ENCODE measurements around the gene FGF23. TPM values are rescaled to one million over a fixed set of nuclear protein-coding genes. Genes with fewer than 3 reads are reported as not detected.

The FGF23 gene
- total and polyA plus RNA-seq, 3 experiments from 2014 or later: not detected

GRCh38 chr12:4324366-4324765, 55.1 kb downstream of the FGF23 start:
- no peaks in the 10 kb centered on the region for H3K9me3 Mint-ChIP-seq
- H3K36me3 ChIP-seq (ENCODE audit: insufficient read depth, low read length): no peaks in the 10 kb centered on the region
- CTCF ChIA-PET: interaction anchor here (0.6 kb wide), 1 partner anchor 217 kb away, joined by 3 read pairs; no protein-coding TSS in a partner anchor
- H3K9me3 ChIP-seq (ENCODE audit: low read length): no peaks in the 10 kb centered on the region
- peaks cover 39 to 56% (median 47%) of the 10 kb centered on the region in 3 donors for H3K4me1 Mint-ChIP-seq
- H3K4me3 ChIP-seq (ENCODE audit: low read length): no peak overlapping the region
- peaks cover 0 to 2% of the 10 kb centered on the region in 2 donors for H3K27me3 Mint-ChIP-seq
- H3K27me3 ChIP-seq (ENCODE audit: insufficient read depth, low read length, poor library complexity, severe bottlenecking): no peaks in the 10 kb centered on the region
- H3K27ac Mint-ChIP-seq: no peak overlapping the region
- H3K4me1 ChIP-seq (ENCODE audit: insufficient read depth, low read length): peaks cover 20% of the 10 kb centered on the region
- H3K36me3 Mint-ChIP-seq: peaks cover 0 to 19% (median 2%) of the 10 kb centered on the region in 3 donors
- POLR2A ChIA-PET: interaction anchor here (0.6 to 0.7 kb wide), 3 partner anchors 10 to 123 kb away, joined by 4 to 5 read pairs (median 4); no protein-coding TSS in a partner anchor
- no peak for DNase-seq
- no peak overlapping the region for H3K4me3 Mint-ChIP-seq
- no peak overlapping the region for H3K27ac ChIP-seq (ENCODE audit: low read depth, low read length)

GRCh38 chr12:4323396-4323795, 56.1 kb downstream of the FGF23 start:
- H3K36me3 ChIP-seq (ENCODE audit: insufficient read depth, low read length): no peaks in the 10 kb centered on the region
- no peaks in the 10 kb centered on the region for H3K27me3 ChIP-seq (ENCODE audit: insufficient read depth, low read length, poor library complexity, severe bottlenecking)
- ChIA-PET POLR2A (no interaction called here), CTCF (interaction anchor here (0.7 kb wide), 1 partner anchor 367 kb away, joined by 3 read pairs; no protein-coding TSS in a partner anchor)
- no peak overlapping the region for H3K4me3 ChIP-seq (ENCODE audit: low read length)
- H3K9me3 ChIP-seq (ENCODE audit: low read length): no peaks in the 10 kb centered on the region
- H3K27ac Mint-ChIP-seq: peak overlapping the region in 7 of 8 donors; percentile 5 to 93 (median 61)
- H3K27ac ChIP-seq (ENCODE audit: low read depth, low read length): no peak overlapping the region
- no peak for DNase-seq
- H3K9me3 Mint-ChIP-seq: no peaks in the 10 kb centered on the region
- peaks cover 37 to 55% (median 46%) of the 10 kb centered on the region in 3 donors for H3K4me1 Mint-ChIP-seq
- H3K4me1 ChIP-seq (ENCODE audit: insufficient read depth, low read length): peaks cover 20% of the 10 kb centered on the region
- peaks cover 0 to 18% (median 2%) of the 10 kb centered on the region in 3 donors for H3K36me3 Mint-ChIP-seq
- peak overlapping the region in 4 of 7 donors; percentile 8 to 84 (median 34) for H3K4me3 Mint-ChIP-seq
- H3K27me3 Mint-ChIP-seq: peaks cover 0 to 2% of the 10 kb centered on the region in 2 donors

DNA sequence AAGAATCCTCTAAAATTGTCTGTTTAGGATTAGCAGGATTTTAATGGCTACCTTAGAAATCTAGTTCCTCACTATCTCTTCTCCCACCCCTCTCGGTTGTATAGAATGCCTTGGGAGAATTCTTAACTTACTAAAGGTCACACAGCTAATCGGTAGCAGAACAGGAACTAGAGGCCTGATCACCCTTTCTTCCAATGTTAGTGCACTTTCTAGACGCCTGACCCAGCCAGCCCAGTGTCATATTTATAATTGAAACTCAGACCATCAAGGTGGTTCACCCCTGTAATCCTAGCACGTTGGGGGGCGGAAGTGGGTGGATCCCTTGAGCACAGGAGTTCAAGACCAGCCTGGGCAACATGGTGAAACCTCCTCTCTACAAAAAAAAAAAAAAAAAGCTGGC, 56.8 kb downstream of the FGF23 start:
- Mint-ChIP-seq H3K4me1 (peaks cover 37 to 55% (median 46%) of the 10 kb centered on the region in 3 donors), H3K27ac (peak overlapping the region; percentile 14 to 93 (median 59)), H3K9me3 (no peaks in the 10 kb centered on the region), H3K36me3 (peaks cover 0 to 18% (median 2%) of the 10 kb centered on the region in 3 donors), H3K27me3 (peaks cover 0 to 2% of the 10 kb centered on the region in 2 donors), H3K4me3 (peak overlapping the region; percentile 1 to 98 (median 68))
- DNase-seq: no peak
- H3K36me3 ChIP-seq (ENCODE audit: insufficient read depth, low read length): no peaks in the 10 kb centered on the region
- ChIA-PET CTCF (interaction anchor here (0.7 to 1.9 kb wide), 3 partner anchors 8 to 367 kb away, joined by 3 to 6 read pairs (median 3); no protein-coding TSS in a partner anchor), POLR2A (interaction anchor here (0.6 kb wide), 1 partner anchor 181 kb away, joined by 4 read pairs; no protein-coding TSS in a partner anchor)
- H3K4me1 ChIP-seq (ENCODE audit: insufficient read depth, low read length): peaks cover 20% of the 10 kb centered on the region
- H3K27ac ChIP-seq (ENCODE audit: low read depth, low read length): no peak overlapping the region
- no peak overlapping the region for H3K4me3 ChIP-seq (ENCODE audit: low read length)
- no peaks in the 10 kb centered on the region for H3K9me3 ChIP-seq (ENCODE audit: low read length)
- no peaks in the 10 kb centered on the region for H3K27me3 ChIP-seq (ENCODE audit: insufficient read depth, low read length, poor library complexity, severe bottlenecking)

DNA sequence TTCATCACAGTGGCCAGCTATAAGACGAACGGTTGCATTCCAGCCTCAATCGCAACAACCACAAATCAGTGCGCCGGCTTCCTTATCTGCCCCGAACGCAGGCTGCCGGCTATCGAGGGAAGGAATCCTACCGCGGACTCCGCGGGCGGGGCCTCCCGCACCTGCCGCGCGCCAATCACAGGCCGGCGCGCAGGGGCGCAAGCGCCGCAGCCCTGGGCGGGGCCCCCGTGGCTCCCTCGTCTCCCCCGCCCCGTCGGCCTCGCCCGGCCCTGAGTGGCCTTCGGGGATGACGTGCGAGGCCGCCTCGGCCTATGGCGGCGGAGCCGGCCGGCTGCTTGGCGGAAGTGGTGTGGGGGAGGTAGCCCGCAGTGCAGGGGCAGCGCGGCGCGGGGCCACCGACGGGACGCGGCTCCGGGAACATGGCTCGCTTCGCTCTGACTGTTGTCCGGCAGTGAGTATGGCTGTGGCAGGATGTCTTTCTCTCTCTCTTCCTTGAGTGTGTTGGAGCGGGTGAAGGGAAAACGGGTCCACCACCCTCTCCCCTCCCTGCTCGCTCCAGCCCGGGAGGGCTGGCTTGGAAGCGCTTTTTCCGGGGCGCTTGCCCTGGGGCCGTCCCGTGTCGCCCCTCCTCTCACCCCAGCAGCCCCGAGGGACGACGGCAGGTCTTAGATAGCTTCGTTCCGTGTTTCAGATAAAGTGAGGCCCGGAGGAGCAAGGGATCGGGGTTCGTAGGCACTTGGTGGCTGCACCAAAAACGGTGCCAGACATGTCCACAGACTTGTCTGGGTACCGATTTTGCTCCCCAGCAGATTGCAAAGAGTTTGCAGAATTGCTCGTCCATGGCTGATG, 58.4 kb downstream of the FGF23 start, which contains the start of gene TIGAR:
Gene TIGAR, plus strand, starts transcription at position 361 of the 849 bp plus-strand sequence. Its CDS starts 59 bp downstream, at position 420.
- peak; percentile 87 to 93 (median 93) for DNase-seq
- Histone ChIP-seq H3K4me1 (ENCODE audit: insufficient read depth, low read length) (peaks cover 20% of the 10 kb centered on the region), H3K27me3 (ENCODE audit: insufficient read depth, low read length, poor library complexity, severe bottlenecking) (no peaks in the 10 kb centered on the region), H3K27ac (ENCODE audit: low read depth, low read length) (peak within 1 kb of the TSS; percentile 88), H3K9me3 (ENCODE audit: low read length) (no peaks in the 10 kb centered on the region), H3K36me3 (ENCODE audit: insufficient read depth, low read length) (no peaks in the 10 kb centered on the region), H3K4me3 (ENCODE audit: low read length) (peak within 1 kb of the TSS; percentile 98)
- ChIA-PET POLR2A (no interaction called here), CTCF (interaction anchor here (1.0 to 1.9 kb wide), 2 partner anchors 20 to 44 kb away, joined by 4 to 6 read pairs; no protein-coding TSS in a partner anchor)
- H3K4me3 Mint-ChIP-seq: peak within 1 kb of the TSS; percentile 92 to 98 (median 94)
- peaks cover 33 to 50% (median 46%) of the 10 kb centered on the region in 3 donors for H3K4me1 Mint-ChIP-seq
- peaks cover 0 to 16% (median 2%) of the 10 kb centered on the region in 3 donors for H3K36me3 Mint-ChIP-seq
- peak within 1 kb of the TSS; percentile 84 to 100 (median 96) for H3K27ac Mint-ChIP-seq
- no peaks in the 10 kb centered on the region for H3K9me3 Mint-ChIP-seq
- H3K27me3 Mint-ChIP-seq: peaks cover 0 to 2% of the 10 kb centered on the region in 2 donors

DNA sequence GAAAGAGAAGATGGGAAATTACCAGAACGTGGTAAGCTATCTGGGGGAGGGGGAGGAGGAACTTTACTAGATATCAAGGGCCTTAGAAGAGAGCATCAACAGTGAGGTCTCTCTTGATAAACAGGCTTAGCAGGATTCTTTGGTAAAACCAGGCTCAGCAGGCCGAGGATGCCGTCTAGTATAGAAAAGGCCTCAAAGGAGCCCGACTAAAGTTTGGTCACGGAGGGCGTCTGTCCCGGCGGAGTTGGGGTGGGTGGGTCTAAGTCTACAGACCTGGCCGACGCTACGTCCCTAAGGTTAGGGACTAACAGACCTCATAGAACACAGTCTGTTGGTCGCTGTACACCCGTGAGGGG, 59.0 kb downstream of the FGF23 start:
- ChIA-PET POLR2A (no interaction called here), CTCF (no interaction called here)
- H3K27me3 ChIP-seq (ENCODE audit: insufficient read depth, low read length, poor library complexity, severe bottlenecking): no peaks in the 10 kb centered on the region
- peaks cover 20% of the 10 kb centered on the region for H3K4me1 ChIP-seq (ENCODE audit: insufficient read depth, low read length)
- H3K27ac Mint-ChIP-seq: peak overlapping the region; percentile 84 to 100 (median 96)
- H3K9me3 Mint-ChIP-seq: no peaks in the 10 kb centered on the region
- peaks cover 30 to 46% (median 44%) of the 10 kb centered on the region in 3 donors for H3K4me1 Mint-ChIP-seq
- H3K4me3 ChIP-seq (ENCODE audit: low read length): peak overlapping the region; percentile 98
- H3K27me3 Mint-ChIP-seq: peaks cover 0 to 2% of the 10 kb centered on the region in 2 donors
- H3K4me3 Mint-ChIP-seq: peak overlapping the region; percentile 92 to 98 (median 94)
- H3K9me3 ChIP-seq (ENCODE audit: low read length): no peaks in the 10 kb centered on the region
- peak overlapping the region; percentile 72 for H3K27ac ChIP-seq (ENCODE audit: low read depth, low read length)
- no peaks in the 10 kb centered on the region for H3K36me3 ChIP-seq (ENCODE audit: insufficient read depth, low read length)
- no peak for DNase-seq
- H3K36me3 Mint-ChIP-seq: peaks cover 0 to 12% (median 2%) of the 10 kb centered on the region in 3 donors

Other genes with a start within 250 kb of the FGF23 start
- gene CCND2, start 106.0 kb downstream of the FGF23 start, total RNA-seq: 100 to 1,000 TPM; 784 to 792 TPM
- 72.4 TPM for gene CCND2, start 106.0 kb downstream of the FGF23 start, polyA plus RNA-seq
- gene TIGAR, start 58.5 kb downstream of the FGF23 start, total RNA-seq: 10 to 100 TPM; 22.8 to 29.6 TPM
- 4.2 TPM for gene TIGAR, start 58.5 kb downstream of the FGF23 start, polyA plus RNA-seq
- not detected for gene FGF6, start 66.1 kb upstream of the FGF23 start, total RNA-seq
- gene FGF6, start 66.1 kb upstream of the FGF23 start, polyA plus RNA-seq: not detected
- gene RAD51AP1, start 159.2 kb upstream of the FGF23 start, total RNA-seq: 10 to 100 TPM; 28.4 to 29.5 TPM
- 1.6 TPM for gene RAD51AP1, start 159.2 kb upstream of the FGF23 start, polyA plus RNA-seq
- 10 to 100 TPM; 29.5 to 29.6 TPM for gene DYRK4, start 182.5 kb upstream of the FGF23 start, total RNA-seq
- gene DYRK4, start 182.5 kb upstream of the FGF23 start, polyA plus RNA-seq: 42.5 TPM